ENCODE results near the gene USH1G.

DNA sequence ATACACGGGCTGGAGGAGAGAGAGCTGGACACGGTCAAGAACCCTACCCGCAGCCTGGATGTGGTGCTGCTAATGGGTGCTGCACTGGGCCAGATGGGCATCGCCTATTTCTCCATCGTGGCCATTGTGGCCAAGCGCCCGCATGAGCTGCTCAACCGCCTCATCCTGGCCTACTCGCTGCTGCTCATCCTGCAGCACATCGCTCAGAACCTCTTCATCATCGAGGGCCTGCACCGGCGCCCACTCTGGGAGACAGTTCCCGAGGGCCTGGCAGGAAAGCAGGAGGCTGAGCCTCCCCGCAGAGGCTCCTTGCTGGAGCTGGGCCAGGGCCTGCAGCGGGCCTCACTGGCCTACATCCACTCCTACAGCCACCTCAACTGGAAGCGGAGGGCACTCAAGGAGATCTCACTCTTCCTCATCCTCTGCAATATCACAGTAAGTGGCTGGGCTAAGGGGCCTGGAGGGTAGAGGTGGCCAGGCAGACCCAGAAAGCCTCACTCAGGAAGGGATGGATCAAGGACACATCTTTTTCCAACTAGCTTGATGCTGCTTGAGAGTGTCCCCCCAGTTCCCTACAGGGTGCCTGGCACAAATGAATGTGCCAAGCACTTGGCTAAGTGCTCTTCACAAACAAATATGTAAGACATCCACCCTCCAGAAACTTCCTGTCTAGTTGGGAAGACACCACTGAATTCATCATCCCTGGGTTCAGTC is 24.1 kb upstream of the USH1G start:
- TF ChIP-seq CTCF (IDR thresholded peaks at IDR 0.05) (no peak), POLR2A (IDR thresholded peaks at IDR 0.05) (no peak)

Measured in adrenal gland (tissue), 5 donors.